Subcutaneous adipose tissue (tissue), 4 donors: Measurements from ENCODE around the gene SELPLG. TPM values are rescaled to one million over a fixed set of nuclear protein-coding genes. Genes with fewer than 3 reads are reported as not detected.

ENCODE experiments used
- CTCF ChIP-seq: fragments of 450-650 bp; IDR thresholded peaks from one replicate; pipeline ENCODE4 v1.5.1; 2016; ENCODE audit warnings: low read depth, mild to moderate bottlenecking, control low read depth, antibody characterized with exemption, moderate library complexity
- total RNA-seq, 4 donors: library from RNA; depleted of rRNA; stranded (reverse); fragments of >200 nt; gene quantifications; one replicate each; pipeline ENCODE4 v1.1.0, GENCODE V29; 2016

The SELPLG gene
- total RNA-seq, 4 donors from 2014 or later = 4.3 to 28.0 (median 15.4) TPM

- TF ChIP-seq CTCF = no peak
Observed at GRCh38 chr12:108640802-108641445, 7.2 kb upstream of the SELPLG start.

- TF ChIP-seq CTCF = no peak
Observed at GRCh38 chr12:108638997-108639822, 5.5 kb upstream of the SELPLG start.

- TF ChIP-seq CTCF = no peak
Observed at GRCh38 chr12:108638141-108638827, 4.6 kb upstream of the SELPLG start.

- no peak for TF ChIP-seq CTCF
Observed at GRCh38 chr12:108637222-108637971, 3.7 kb upstream of the SELPLG start.

- no peak for TF ChIP-seq CTCF
Observed at GRCh38 chr12:108635997-108636808, 2.5 kb upstream of the SELPLG start.

- no peak for TF ChIP-seq CTCF
Observed at GRCh38 chr12:108635201-108635996, 1.7 kb upstream of the SELPLG start.
